ENCODE measurements around the gene E2F7.

Gene E2F7

DNA sequence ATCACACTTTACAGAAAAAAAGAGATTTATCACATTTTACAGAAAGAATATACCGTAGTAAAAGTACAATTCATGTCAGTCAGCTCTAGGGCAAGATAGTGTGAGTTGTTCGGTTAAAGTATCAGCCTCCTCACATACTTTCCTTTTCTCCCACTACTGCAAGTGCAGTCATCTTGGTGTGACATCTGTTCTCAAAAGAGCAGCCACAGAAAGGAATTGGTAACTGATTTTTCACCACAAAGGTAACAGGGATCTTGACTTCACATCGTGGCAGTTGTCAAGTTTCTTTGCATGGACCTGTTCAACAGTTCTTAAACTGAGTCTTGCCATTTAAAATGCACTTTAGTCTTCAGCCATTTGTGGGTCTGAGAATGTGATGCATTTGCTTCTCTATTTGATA lies 5.0 kb upstream of the E2F7 start:
- no peak overlapping the region for H3K27ac ChIP-seq (ENCODE audit: low read depth in 2 of 2, low read length in 2 of 2)
- no peaks in the 10 kb centered on the region for H3K4me1 ChIP-seq (ENCODE audit: control insufficient read depth in 2 of 2, insufficient read depth in 2 of 2, low read length in 2 of 2)
- H3K27me3 ChIP-seq (ENCODE audit: control insufficient read depth in 2 of 2, insufficient read depth in 2 of 2, low read length in 2 of 2): no peaks in the 10 kb centered on the region
- no peaks in the 10 kb centered on the region for H3K9me3 ChIP-seq (ENCODE audit: control insufficient read depth in 2 of 2, low read length in 2 of 2)
- H3K4me3 ChIP-seq (ENCODE audit: low read length in 2 of 2): no peak overlapping the region
- H3K9ac ChIP-seq (ENCODE audit: low read depth in 1 of 2, low read length in 2 of 2): no peak overlapping the region
- no peaks in the 10 kb centered on the region for H3K36me3 ChIP-seq (ENCODE audit: control insufficient read depth in 2 of 2, insufficient read depth in 2 of 2, low read length in 2 of 2)

DNA sequence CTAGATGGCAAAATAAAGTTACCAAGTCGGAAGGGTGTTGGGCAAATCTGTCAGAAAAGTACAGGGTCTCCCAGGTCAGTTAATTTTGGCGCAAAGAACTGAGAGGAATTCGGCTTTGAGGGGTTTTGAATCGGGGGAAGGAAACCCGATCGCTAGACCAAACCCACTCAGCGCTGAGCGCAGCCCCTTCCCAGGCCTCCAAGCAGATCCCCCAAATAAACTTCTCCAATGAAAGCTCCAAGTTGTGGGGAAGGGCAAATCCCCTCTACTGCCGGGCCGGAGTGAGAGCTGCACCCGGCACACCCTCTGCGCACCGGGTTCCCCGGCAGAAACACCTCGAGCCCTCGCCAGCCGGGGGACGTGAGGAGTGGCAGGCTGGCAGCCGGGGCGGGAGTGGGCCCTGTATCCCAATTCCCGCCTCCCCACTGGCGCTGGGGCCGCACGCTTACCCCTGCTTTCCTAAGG lies 441 bp downstream of the E2F7 start:
- Histone ChIP-seq H3K9ac (ENCODE audit: low read depth in 1 of 2, low read length in 2 of 2) (peak overlapping the region in 1 of 2 donors; percentile 61), H3K27ac (ENCODE audit: low read depth in 2 of 2, low read length in 2 of 2) (no peak overlapping the region)

DNA sequence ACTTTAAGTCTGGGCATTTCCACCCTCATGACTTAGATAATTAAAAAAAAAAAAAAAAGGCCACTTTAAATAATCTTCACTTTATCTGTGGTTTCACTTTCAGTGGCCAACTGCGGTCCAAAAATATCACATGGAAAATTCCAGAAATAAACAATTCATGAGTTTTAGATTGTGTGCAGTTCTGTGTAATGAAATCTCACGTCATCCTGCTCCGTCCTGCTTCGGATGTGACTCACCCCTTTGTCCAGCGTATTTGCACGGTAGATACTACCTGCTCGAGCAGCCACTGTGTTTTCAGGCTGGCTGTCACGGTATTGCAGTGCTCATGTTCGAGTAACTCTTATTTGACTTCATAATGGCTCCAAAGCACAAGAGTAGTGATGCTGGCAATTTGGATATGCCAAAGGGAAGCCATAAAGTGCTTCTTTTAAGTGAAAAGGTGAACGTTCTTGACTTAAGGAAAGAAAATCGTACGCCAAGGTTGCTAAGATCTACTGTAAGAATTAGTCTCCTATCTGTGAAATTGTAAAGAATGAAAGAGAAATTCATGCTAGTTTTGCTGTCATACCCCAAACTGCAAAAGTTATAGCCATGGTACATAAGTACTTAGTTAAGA lies 2.4 kb downstream of the E2F7 start:
- Histone ChIP-seq H3K9ac (ENCODE audit: low read depth in 1 of 2, low read length in 2 of 2) (no peak overlapping the region), H3K36me3 (ENCODE audit: control insufficient read depth in 2 of 2, insufficient read depth in 2 of 2, low read length in 2 of 2) (no peaks in the 10 kb centered on the region), H3K9me3 (ENCODE audit: control insufficient read depth in 2 of 2, low read length in 2 of 2) (no peaks in the 10 kb centered on the region), H3K4me1 (ENCODE audit: control insufficient read depth in 2 of 2, insufficient read depth in 2 of 2, low read length in 2 of 2) (peaks cover 4 to 6% of the 10 kb centered on the region in 2 donors), H3K4me3 (ENCODE audit: low read length in 2 of 2) (peak overlapping the region in 1 of 2 donors; percentile 53), H3K27ac (ENCODE audit: low read depth in 2 of 2, low read length in 2 of 2) (no peak overlapping the region), H3K27me3 (ENCODE audit: control insufficient read depth in 2 of 2, insufficient read depth in 2 of 2, low read length in 2 of 2) (no peaks in the 10 kb centered on the region)

More for the DNA sequence above, 441 bp downstream of the E2F7 start:
- H3K9me3 ChIP-seq (ENCODE audit: control insufficient read depth in 2 of 2, low read length in 2 of 2): no peaks in the 10 kb centered on the region
- H3K36me3 ChIP-seq (ENCODE audit: control insufficient read depth in 2 of 2, insufficient read depth in 2 of 2, low read length in 2 of 2): no peaks in the 10 kb centered on the region
- H3K27me3 ChIP-seq (ENCODE audit: control insufficient read depth in 2 of 2, insufficient read depth in 2 of 2, low read length in 2 of 2): no peaks in the 10 kb centered on the region
- peaks cover 4 to 6% of the 10 kb centered on the region in 2 donors for H3K4me1 ChIP-seq (ENCODE audit: control insufficient read depth in 2 of 2, insufficient read depth in 2 of 2, low read length in 2 of 2)
- H3K4me3 ChIP-seq (ENCODE audit: low read length in 2 of 2): peak overlapping the region; percentile 72 to 75

DNA sequence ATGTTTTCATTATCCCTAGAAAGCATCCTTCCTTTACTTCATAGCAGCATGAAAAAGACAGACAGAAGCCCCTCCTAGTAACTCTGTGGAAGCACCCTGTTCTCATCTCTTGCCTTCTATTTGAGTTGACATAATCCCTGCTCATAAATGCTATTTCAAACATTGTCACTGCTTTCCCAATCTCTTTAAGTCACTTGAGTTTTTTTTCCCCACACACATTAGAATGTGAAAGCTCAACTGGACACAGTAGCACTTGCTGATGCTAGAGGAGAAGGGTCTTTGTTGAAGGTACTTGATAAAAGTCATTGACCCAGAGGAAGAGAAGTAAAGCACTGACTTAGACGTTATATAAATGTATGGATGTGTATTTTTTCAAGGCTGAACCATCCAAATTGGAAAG lies 3.0 kb downstream of the E2F7 start:
- Histone ChIP-seq H3K27ac (ENCODE audit: low read depth in 2 of 2, low read length in 2 of 2) (no peak overlapping the region), H3K9me3 (ENCODE audit: control insufficient read depth in 2 of 2, low read length in 2 of 2) (no peaks in the 10 kb centered on the region), H3K4me1 (ENCODE audit: control insufficient read depth in 2 of 2, insufficient read depth in 2 of 2, low read length in 2 of 2) (peaks cover 4 to 6% of the 10 kb centered on the region in 2 donors), H3K9ac (ENCODE audit: low read depth in 1 of 2, low read length in 2 of 2) (no peak overlapping the region), H3K36me3 (ENCODE audit: control insufficient read depth in 2 of 2, insufficient read depth in 2 of 2, low read length in 2 of 2) (no peaks in the 10 kb centered on the region), H3K27me3 (ENCODE audit: control insufficient read depth in 2 of 2, insufficient read depth in 2 of 2, low read length in 2 of 2) (no peaks in the 10 kb centered on the region), H3K4me3 (ENCODE audit: low read length in 2 of 2) (no peak overlapping the region)

DNA sequence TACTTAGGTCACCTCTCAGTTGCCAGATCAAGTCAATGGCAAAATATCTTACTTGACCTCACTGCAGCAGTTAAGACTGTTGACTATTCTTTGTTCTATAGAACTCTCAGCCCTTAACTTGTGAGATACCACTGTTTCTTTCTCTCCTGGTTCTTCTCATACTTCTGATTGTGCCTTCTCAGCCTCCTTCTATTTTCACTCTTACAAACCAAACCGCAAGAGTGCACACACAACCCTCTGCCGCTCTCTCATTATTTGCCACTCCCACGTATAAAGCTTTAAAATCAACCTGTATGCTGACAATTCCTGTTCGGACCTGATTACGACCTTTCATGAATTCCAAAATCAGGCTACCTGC lies 4.5 kb downstream of the E2F7 start:
- H3K9ac ChIP-seq (ENCODE audit: low read depth in 1 of 2, low read length in 2 of 2): no peak overlapping the region
- H3K9me3 ChIP-seq (ENCODE audit: control insufficient read depth in 2 of 2, low read length in 2 of 2): no peaks in the 10 kb centered on the region
- no peak overlapping the region for H3K4me3 ChIP-seq (ENCODE audit: low read length in 2 of 2)
- no peaks in the 10 kb centered on the region for H3K36me3 ChIP-seq (ENCODE audit: control insufficient read depth in 2 of 2, insufficient read depth in 2 of 2, low read length in 2 of 2)
- no peaks in the 10 kb centered on the region for H3K27me3 ChIP-seq (ENCODE audit: control insufficient read depth in 2 of 2, insufficient read depth in 2 of 2, low read length in 2 of 2)
- H3K27ac ChIP-seq (ENCODE audit: low read depth in 2 of 2, low read length in 2 of 2): no peak overlapping the region
- H3K4me1 ChIP-seq (ENCODE audit: control insufficient read depth in 2 of 2, insufficient read depth in 2 of 2, low read length in 2 of 2): peaks cover 4 to 6% of the 10 kb centered on the region in 2 donors

DNA sequence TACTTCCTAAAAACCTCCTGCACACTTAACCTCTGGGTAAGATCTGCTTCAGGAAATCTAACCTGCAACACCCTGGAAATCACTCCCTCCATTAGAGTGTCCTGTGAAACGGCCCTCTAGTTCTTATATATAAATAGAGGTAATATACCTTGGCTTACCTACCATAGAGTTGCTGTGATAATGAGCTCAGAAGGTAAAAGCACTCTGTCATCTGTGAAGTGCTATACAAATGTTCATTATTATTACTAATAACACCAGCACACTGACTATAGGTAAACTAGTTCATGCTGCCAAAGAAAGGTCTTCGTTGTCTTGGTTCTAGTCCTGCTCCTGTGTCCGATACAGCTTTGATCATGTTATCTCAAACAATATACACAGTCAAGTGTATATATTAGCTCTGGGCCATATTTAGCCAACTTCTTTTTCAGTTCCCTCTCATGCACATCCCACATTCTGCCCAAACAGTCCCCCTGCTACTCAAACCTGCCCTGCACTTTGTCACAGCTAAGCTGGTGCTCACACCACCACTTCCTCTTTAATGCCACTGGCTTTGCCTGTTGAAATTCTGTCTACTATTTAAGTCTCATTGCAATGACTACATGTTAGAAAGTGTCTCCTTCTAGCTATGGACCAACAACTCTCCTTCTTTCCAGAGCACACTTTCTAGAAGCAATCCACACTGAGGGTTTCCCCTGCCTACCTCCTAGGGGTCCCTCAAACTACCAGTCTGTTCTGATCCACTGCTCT lies 5.1 kb downstream of the E2F7 start:
- H3K36me3 ChIP-seq (ENCODE audit: control insufficient read depth in 2 of 2, insufficient read depth in 2 of 2, low read length in 2 of 2): no peaks in the 10 kb centered on the region
- no peak overlapping the region for H3K27ac ChIP-seq (ENCODE audit: low read depth in 2 of 2, low read length in 2 of 2)
- no peak overlapping the region for H3K9ac ChIP-seq (ENCODE audit: low read depth in 1 of 2, low read length in 2 of 2)
- no peaks in the 10 kb centered on the region for H3K9me3 ChIP-seq (ENCODE audit: control insufficient read depth in 2 of 2, low read length in 2 of 2)
- H3K4me3 ChIP-seq (ENCODE audit: low read length in 2 of 2): no peak overlapping the region
- peaks cover 4 to 6% of the 10 kb centered on the region in 2 donors for H3K4me1 ChIP-seq (ENCODE audit: control insufficient read depth in 2 of 2, insufficient read depth in 2 of 2, low read length in 2 of 2)
- no peaks in the 10 kb centered on the region for H3K27me3 ChIP-seq (ENCODE audit: control insufficient read depth in 2 of 2, insufficient read depth in 2 of 2, low read length in 2 of 2)

DNA sequence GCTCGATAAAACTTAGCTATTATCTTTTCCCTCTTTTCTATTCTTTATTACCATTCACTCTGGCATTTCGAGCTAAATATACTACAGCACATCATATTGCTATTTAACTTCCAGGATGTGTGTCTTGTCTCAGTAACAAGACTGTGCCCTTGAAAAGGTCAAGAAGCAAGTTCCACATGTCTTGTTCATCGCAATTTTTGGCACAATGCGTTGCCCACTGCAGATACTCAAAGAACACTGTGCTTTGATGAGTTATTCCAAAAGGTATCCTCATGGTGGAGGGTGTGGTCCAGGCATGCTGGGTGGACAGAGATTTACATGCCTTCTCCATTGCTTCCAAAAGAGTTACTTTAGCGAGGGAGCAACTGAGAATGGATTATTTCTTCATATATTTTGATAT lies 6.6 kb downstream of the E2F7 start:
- Histone ChIP-seq H3K4me3 (ENCODE audit: low read length in 2 of 2) (no peak overlapping the region), H3K27ac (ENCODE audit: low read depth in 2 of 2, low read length in 2 of 2) (no peak overlapping the region), H3K9me3 (ENCODE audit: control insufficient read depth in 2 of 2, low read length in 2 of 2) (no peaks in the 10 kb centered on the region), H3K27me3 (ENCODE audit: control insufficient read depth in 2 of 2, insufficient read depth in 2 of 2, low read length in 2 of 2) (no peaks in the 10 kb centered on the region), H3K36me3 (ENCODE audit: control insufficient read depth in 2 of 2, insufficient read depth in 2 of 2, low read length in 2 of 2) (no peaks in the 10 kb centered on the region), H3K9ac (ENCODE audit: low read depth in 1 of 2, low read length in 2 of 2) (no peak overlapping the region), H3K4me1 (ENCODE audit: control insufficient read depth in 2 of 2, insufficient read depth in 2 of 2, low read length in 2 of 2) (no peaks in the 10 kb centered on the region)

DNA sequence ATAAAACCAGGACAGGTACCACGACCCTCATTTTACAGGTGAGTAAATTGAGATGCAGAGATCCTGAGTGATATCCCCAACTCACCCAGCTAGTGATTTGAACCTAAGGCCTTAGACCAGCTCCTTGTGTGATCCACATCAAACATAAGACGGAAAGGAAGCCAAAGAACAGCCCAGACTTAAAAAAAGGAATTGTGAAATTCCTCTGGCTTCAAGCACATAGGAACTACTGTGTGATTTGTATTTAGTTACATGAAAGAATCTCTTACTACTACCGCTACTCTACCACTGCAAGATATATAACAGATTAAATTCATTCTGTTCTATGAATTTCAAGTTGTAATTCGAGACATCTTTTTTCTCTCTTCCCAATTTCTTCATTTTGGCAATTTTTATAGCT lies 10.5 kb downstream of the E2F7 start:
- Histone ChIP-seq H3K9ac (ENCODE audit: low read depth in 1 of 2, low read length in 2 of 2) (no peak overlapping the region), H3K4me1 (ENCODE audit: control insufficient read depth in 2 of 2, insufficient read depth in 2 of 2, low read length in 2 of 2) (no peaks in the 10 kb centered on the region), H3K36me3 (ENCODE audit: control insufficient read depth in 2 of 2, insufficient read depth in 2 of 2, low read length in 2 of 2) (no peaks in the 10 kb centered on the region), H3K27ac (ENCODE audit: low read depth in 2 of 2, low read length in 2 of 2) (no peak overlapping the region), H3K4me3 (ENCODE audit: low read length in 2 of 2) (no peak overlapping the region), H3K9me3 (ENCODE audit: control insufficient read depth in 2 of 2, low read length in 2 of 2) (no peaks in the 10 kb centered on the region), H3K27me3 (ENCODE audit: control insufficient read depth in 2 of 2, insufficient read depth in 2 of 2, low read length in 2 of 2) (no peaks in the 10 kb centered on the region)

DNA sequence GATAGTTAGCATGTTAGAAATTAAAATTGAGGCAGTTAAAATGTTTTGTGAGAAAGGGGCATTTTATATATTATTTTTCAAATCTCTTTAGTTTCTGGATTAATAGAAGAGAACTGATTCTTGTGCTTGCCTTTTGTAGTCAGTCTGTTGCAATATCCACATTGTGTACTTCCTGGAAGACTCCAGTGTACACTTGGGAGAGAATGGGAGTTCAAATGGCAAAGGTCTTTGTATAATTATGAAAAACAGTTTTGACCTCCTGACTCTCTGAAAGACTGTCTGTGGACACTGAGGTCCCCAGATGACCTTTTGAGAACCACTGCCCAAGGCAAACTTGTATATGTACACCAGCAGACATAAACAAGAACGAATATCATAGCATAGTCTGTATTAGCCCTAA lies 12.1 kb downstream of the E2F7 start:
- no peak overlapping the region for H3K4me3 ChIP-seq (ENCODE audit: low read length in 2 of 2)

DNA sequence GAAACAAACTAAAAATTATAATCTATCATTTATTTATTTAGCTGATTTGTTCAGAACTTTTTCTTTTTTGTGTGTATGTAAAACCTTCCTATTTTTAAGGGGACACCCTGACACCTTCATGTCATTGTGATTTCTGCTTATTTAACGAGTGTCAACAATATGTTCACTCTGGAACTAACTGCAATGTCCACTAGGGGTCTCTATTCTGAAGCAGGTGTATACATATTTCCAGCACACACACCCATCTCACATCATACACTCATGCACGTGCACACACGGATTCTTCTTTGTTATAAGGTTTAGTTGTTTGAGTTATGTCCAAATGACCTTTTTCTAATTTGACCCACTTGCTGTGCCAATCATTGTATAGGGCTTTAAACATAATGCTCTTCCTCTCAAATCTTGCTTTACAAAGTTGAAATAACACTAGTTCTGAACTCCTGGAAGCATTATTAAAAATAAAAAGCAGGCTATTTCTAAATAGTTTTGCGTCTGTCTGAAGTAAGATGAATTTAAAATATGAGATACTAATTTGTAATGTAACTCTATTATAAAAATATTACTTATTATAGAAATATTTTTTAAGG lies 15.5 kb downstream of the E2F7 start:
- H3K4me1 ChIP-seq (ENCODE audit: control insufficient read depth in 2 of 2, insufficient read depth in 2 of 2, low read length in 2 of 2): no peaks in the 10 kb centered on the region
- no peak overlapping the region for H3K9ac ChIP-seq (ENCODE audit: low read depth in 1 of 2, low read length in 2 of 2)
- H3K27me3 ChIP-seq (ENCODE audit: control insufficient read depth in 2 of 2, insufficient read depth in 2 of 2, low read length in 2 of 2): no peaks in the 10 kb centered on the region
- H3K36me3 ChIP-seq (ENCODE audit: control insufficient read depth in 2 of 2, insufficient read depth in 2 of 2, low read length in 2 of 2): no peaks in the 10 kb centered on the region
- H3K4me3 ChIP-seq (ENCODE audit: low read length in 2 of 2): no peak overlapping the region
- H3K27ac ChIP-seq (ENCODE audit: low read depth in 2 of 2, low read length in 2 of 2): no peak overlapping the region
- no peaks in the 10 kb centered on the region for H3K9me3 ChIP-seq (ENCODE audit: control insufficient read depth in 2 of 2, low read length in 2 of 2)

More for the DNA sequence above, 12.1 kb downstream of the E2F7 start:
- H3K27ac ChIP-seq (ENCODE audit: low read depth in 2 of 2, low read length in 2 of 2): no peak overlapping the region
- H3K9me3 ChIP-seq (ENCODE audit: control insufficient read depth in 2 of 2, low read length in 2 of 2): no peaks in the 10 kb centered on the region
- no peaks in the 10 kb centered on the region for H3K27me3 ChIP-seq (ENCODE audit: control insufficient read depth in 2 of 2, insufficient read depth in 2 of 2, low read length in 2 of 2)
- no peaks in the 10 kb centered on the region for H3K4me1 ChIP-seq (ENCODE audit: control insufficient read depth in 2 of 2, insufficient read depth in 2 of 2, low read length in 2 of 2)
- no peak overlapping the region for H3K9ac ChIP-seq (ENCODE audit: low read depth in 1 of 2, low read length in 2 of 2)
- no peaks in the 10 kb centered on the region for H3K36me3 ChIP-seq (ENCODE audit: control insufficient read depth in 2 of 2, insufficient read depth in 2 of 2, low read length in 2 of 2)

All from mucosa of rectum (tissue), 2 donors.